ENCODE results near the gene F2RL3.
"Not testable (repeated sequence)": the region's sequence is repeated elsewhere in the genome, so short reads cannot be mapped to it uniquely, and the experiment has no call there.

F2RL3 gene

DNA sequence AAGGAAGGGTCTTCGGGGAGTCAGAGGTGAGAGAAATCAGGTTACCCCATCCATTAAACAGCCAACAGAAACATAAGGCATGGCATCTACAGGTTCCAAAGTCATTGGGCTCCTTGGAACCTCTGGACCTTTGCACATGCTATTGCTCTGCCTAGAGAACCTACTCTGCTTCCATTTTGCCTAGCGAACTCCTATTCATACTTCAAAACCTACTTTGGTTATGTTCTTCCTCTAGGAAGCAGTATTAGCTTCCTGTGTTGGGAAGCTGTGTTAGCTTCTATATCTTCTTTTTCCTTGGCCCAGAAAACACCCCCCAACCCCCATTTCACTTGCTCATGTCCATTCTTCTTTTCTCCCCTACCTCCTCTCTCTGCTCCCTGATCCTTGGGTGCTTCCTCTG is 39.6 kb downstream of the F2RL3 start:
- DNase-seq, result no peak

- DNase-seq, result no peak
Measured at GRCh38 chr19:16928916-16929315, 40.1 kb downstream of the F2RL3 start.

DNA sequence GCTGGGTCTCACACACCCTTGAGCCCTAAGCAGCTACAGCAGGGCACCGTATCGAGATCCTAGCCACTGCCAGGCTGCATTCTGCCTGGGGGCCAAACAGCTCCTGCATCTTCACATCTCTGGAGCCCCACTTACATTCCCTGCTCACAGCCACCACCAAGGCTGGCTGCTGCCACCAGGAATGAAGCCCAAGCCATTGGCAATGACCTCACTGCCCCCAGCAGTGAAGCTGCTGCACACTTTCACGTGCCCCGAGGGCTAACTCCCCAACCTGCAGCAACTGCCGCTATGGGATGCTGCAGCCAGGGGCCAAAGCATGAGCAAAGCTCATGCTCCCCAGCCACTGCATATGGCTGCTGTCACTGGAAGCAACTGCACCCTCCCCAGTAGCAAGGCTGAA is 42.0 kb downstream of the F2RL3 start:
- DNase-seq, result no peak

GRCh38 chr19:16931306-16931705 is 42.5 kb downstream of the F2RL3 start:
- no peak for DNase-seq

GRCh38 chr19:16934489-16934888 is 45.7 kb downstream of the F2RL3 start:
- DNase-seq, result no peak

GRCh38 chr19:16936901-16937300 is 48.1 kb downstream of the F2RL3 start:
- DNase-seq, result no peak

GRCh38 chr19:16937796-16938195 is 49.0 kb downstream of the F2RL3 start:
- not testable (repeated sequence) for DNase-seq

DNA sequence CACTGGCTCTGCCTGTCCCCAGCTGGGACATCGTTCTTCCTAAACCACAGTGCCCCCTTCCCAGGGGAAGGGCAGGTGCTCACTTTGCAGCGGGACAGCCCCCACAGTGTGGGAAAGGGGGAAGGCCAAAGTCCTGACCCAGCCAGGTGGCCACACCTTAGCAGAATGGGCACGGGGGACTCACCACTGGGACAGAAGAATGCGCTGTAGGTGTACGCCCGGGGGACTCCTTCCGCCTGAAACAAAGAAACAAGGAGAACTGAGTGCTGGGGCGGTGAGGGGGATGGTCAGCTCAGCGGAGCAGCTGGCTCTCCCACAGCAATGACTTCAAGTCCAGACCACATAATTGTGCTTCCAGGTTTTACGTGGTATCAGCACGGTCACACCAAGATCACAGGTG is 49.4 kb downstream of the F2RL3 start:
- DNase-seq, result no peak

GRCh38 chr19:16940063-16940462 is 51.3 kb downstream of the F2RL3 start:
- not testable (repeated sequence) for DNase-seq

- no peak for DNase-seq
Measured at GRCh38 chr19:16940626-16941025, 51.8 kb downstream of the F2RL3 start.

Data from NCI-H748 treated with DMSO at 0.1 percent for 48 hours (cell line).